Measurements from ENCODE around the gene DNAJB12.

DNAJB12 gene

GRCh38 chr10:72322280-72323058 lies 32.2 kb downstream of the DNAJB12 start:
- no peak for TF ChIP-seq CTCF (IDR thresholded peaks at IDR 0.05; ENCODE audit: low read depth, low read length)
- H3K4me3 ChIP-seq (ENCODE audit: low read depth, low read length): no peak overlapping the region

- TF ChIP-seq CTCF (IDR thresholded peaks at IDR 0.05; ENCODE audit: low read depth, low read length): no peak
- no peak overlapping the region for H3K4me3 ChIP-seq (ENCODE audit: low read depth, low read length)
Observed at GRCh38 chr10:72322030-72322279, 32.8 kb downstream of the DNAJB12 start.

- no peak overlapping the region for H3K4me3 ChIP-seq (ENCODE audit: low read depth, low read length)
- TF ChIP-seq CTCF (IDR thresholded peaks at IDR 0.05; ENCODE audit: low read depth, low read length): no peak
Observed at GRCh38 chr10:72321248-72322029, 33.3 kb downstream of the DNAJB12 start.

- no peak for TF ChIP-seq CTCF (IDR thresholded peaks at IDR 0.05; ENCODE audit: low read depth, low read length)
- H3K4me3 ChIP-seq (ENCODE audit: low read depth, low read length): no peak overlapping the region
Observed at GRCh38 chr10:72320676-72321247, 34.0 kb downstream of the DNAJB12 start.

GRCh38 chr10:72319416-72320254 lies 35.1 kb downstream of the DNAJB12 start:
- H3K4me3 ChIP-seq (ENCODE audit: low read depth, low read length): peak overlapping the region; percentile 40
- TF ChIP-seq CTCF (IDR thresholded peaks at IDR 0.05; ENCODE audit: low read depth, low read length): no peak

GRCh38 chr10:72318418-72319262 lies 36.1 kb downstream of the DNAJB12 start:
- no peak for TF ChIP-seq CTCF (IDR thresholded peaks at IDR 0.05; ENCODE audit: low read depth, low read length)

More at GRCh38 chr10:72318418-72319262, 36.1 kb downstream of the DNAJB12 start:
- peak overlapping the region; percentile 40 for H3K4me3 ChIP-seq (ENCODE audit: low read depth, low read length)
